Heart left ventricle (tissue), 13 donors: ENCODE measurements around the gene LEPR.

Source experiments
- CTCF ChIP-seq, 12 donors: fragments of 200-600 bp; sonication (generic) in 4 of 12; IDR thresholded peaks; one replicate each; pipeline versions ENCODE4 v1.5.0 to v1.8.0; 2018 to 2022; ENCODE audit warnings: antibody characterized with exemption in 12 of 12, mild to moderate bottlenecking in 5 of 12
- POLR2A ChIP-seq, 2 donors: fragments of 450-650 bp; IDR thresholded peaks; one replicate each; pipeline ENCODE4 v1.6.1; 2017; ENCODE audit warnings: antibody characterized with exemption in 2 of 2, mild to moderate bottlenecking in 2 of 2, moderate library complexity in 2 of 2
- donor health status: ischemic (EF 13 %, LVEDD 7.1; RV severe dilation, severe dysfunction).
- donor health status: DM: no; HTN: yes; CAD: no.
- donor health status: DM: no; HTN: no; CAD: no.
- donor health status: ischemic (EF 25% LVEDD 6.9; RV normal size, moderate dysfunction).
- donor health status: ischemic (EF 25% LVEDD 5.7; RV mildly dilated, moderate dysfunction).
- donor health status: ischemic (EF 35%, LVEDD 5.7; RV mildly dilated, moderate dysfunction).
- donor health status: nonischemic (EF 11% LVEDD 7.7; RV severe dilation, severe dysfunction).
- donor health status: DM: yes; HTN: yes; CAD: no.
- donor health status: PGD.
- donor health status: ischemic (EF 29% LVEDD 5.4; RV normal size, mild dysfunction).
- donor health status: nonischemic (EF 23%, LVEDD 6.1; RV moderate dilation, normal function).

- TF ChIP-seq CTCF (IDR thresholded peaks at IDR 0.05) = no peak
- no peak for TF ChIP-seq POLR2A (IDR thresholded peaks at IDR 0.05)
These were observed 24.4 kb upstream of the LEPR start for GRCh38 chr1:65395887-65396612.
